ENCODE results near the gene THOC2. TPM values are rescaled to one million over a fixed set of nuclear protein-coding genes. Genes with fewer than 3 reads are reported as not detected.

The THOC2 gene
- total and polyA plus RNA-seq, 10 of the 15 experiments (the other 5 are each of a cell fraction or from before 2014, with no cell fraction given): 64.8 to 136 (median 75.1) TPM

DNA sequence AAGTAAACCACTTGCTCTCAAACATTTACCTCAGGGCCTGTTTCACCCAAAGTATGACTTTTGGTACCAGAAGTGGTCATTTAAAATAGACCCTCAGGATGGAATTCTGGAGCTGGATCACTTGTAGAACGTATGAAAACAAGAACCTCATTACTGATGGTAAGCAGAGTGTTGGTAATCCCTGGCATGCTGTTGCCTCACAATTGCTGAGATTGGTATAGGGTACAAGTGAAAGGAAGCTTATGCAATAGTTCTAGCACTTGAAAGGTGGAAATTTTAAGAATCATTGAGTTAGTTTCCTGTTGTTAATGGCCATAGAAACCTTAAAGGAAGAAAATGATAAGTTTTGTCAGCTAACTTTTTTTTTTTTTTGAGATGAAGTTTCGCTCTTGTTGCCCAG is 22.3 kb upstream of the THOC2 start (continued):
- no peak for TF ChIP-seq JUND (IDR thresholded peaks at IDR 0.05; ENCODE audit: low read depth, low read length)

DNA sequence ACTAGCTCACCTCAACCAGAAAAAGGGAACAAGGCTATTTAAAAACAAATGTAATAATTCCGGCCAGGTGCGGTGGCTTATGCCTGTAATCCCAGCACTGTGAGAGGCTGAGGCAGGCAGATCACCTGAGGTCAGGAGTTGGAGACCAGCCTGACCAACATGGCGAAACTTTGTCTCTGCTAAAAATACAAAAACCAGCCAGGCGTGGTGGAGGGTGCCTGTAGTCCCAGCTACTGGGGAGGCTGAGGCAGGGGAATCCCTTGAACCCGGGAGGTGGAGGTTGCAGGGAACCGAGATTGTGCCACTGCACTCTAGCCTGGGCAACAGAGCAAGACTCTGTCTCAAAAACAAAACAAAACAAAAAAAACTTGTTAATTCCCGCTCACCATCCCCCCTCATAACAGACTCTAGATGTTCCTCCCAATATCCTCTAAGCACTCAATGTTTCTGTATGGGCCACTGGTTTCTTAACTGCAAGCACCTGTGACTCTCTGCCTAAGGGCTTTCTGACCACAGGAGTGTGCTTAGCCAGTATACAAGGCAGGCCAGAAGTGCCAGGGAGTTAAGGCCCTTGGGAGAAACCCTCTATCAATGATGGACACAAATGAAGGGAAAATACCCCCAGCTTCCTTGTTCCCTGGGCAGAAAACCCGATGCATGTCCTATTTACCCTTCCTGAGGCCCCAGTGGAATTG is 21.0 kb upstream of the THOC2 start:
- no TSS peak for BruUV-seq (replicated peaks)
- no peaks in the 10 kb centered on the region for H3K27me3 ChIP-seq (replicated peaks in 1 of 2; ENCODE audit: control insufficient read depth in 2 of 2, insufficient read depth in 2 of 2, low read length in 1 of 2)
- H3K36me3 ChIP-seq (ENCODE audit: control insufficient read depth in 2 of 2, insufficient read depth in 2 of 2, low read length in 1 of 2): no peaks in the 10 kb centered on the region
- FAIRE-seq: no peak
- no peaks in the 10 kb centered on the region; the same call in 2 of the 3 replicates for H3K9me3 ChIP-seq (replicated peaks; ENCODE audit: control insufficient read depth, insufficient read depth, low read length)
- H3K9ac ChIP-seq (ENCODE audit: control insufficient read depth, insufficient read depth, low read length): no peak overlapping the region
- intact Hi-C loops (cut with micrococcal nuclease; ENCODE audit: unreplicated experiment) (no loop called here), in situ Hi-C loops (cut with MboI) (no loop called here)
- peak overlapping the region; percentile 3; the same call in 1 of the 2 replicates for H2AFZ ChIP-seq (ENCODE audit: control insufficient read depth, low read depth, low read length)
- ChIA-PET SMC1A (ENCODE audit: uncharacterized antibody, unreplicated experiment) (interaction anchor here (1.1 to 1.3 kb wide), 2 partner anchors 14 to 15 kb away, joined by 3 to 4 read pairs; no protein-coding TSS in a partner anchor), RAD21 (ENCODE audit: unreplicated experiment) (no interaction called here), CTCF (interaction anchor here (0.7 kb wide), 1 partner anchor 94 kb away, joined by 3 read pairs; no protein-coding TSS in a partner anchor), POLR2A (no interaction called here)
- TF ChIP-seq KDM1A (IDR thresholded peaks at IDR 0.05; ENCODE audit: borderline replicate concordance) (no peak), RUNX3 (IDR thresholded peaks at IDR 0.05; ENCODE audit: low read length) (peak; percentile 8; the same call in 1 of the 2 replicates), BRCA1 (IDR thresholded peaks at IDR 0.05; ENCODE audit: low read depth, low read length) (no peak), LARP7 (IDR thresholded peaks at IDR 0.05) (no peak), SMARCA5 (IDR thresholded peaks at IDR 0.05) (no peak)
- TF ChIP-seq, protein P1, sequence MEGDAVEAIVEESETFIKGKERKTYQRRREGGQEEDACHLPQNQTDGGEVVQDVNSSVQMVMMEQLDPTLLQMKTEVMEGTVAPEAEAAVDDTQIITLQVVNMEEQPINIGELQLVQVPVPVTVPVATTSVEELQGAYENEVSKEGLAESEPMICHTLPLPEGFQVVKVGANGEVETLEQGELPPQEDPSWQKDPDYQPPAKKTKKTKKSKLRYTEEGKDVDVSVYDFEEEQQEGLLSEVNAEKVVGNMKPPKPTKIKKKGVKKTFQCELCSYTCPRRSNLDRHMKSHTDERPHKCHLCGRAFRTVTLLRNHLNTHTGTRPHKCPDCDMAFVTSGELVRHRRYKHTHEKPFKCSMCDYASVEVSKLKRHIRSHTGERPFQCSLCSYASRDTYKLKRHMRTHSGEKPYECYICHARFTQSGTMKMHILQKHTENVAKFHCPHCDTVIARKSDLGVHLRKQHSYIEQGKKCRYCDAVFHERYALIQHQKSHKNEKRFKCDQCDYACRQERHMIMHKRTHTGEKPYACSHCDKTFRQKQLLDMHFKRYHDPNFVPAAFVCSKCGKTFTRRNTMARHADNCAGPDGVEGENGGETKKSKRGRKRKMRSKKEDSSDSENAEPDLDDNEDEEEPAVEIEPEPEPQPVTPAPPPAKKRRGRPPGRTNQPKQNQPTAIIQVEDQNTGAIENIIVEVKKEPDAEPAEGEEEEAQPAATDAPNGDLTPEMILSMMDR (IDR thresholded peaks at IDR 0.05 in 2 of 3, conservative IDR thresholded peaks at IDR 0.05 in 1 of 3; ENCODE audit: control insufficient read depth in 2 of 3, extremely low read depth in 1 of 3, insufficient read depth in 1 of 3, low read depth in 3 of 3, low read length in 3 of 3): no peak
- peak; percentile 28 for ATAC-seq
- no peaks in the 10 kb centered on the region for H4K20me1 ChIP-seq (ENCODE audit: control insufficient read depth, insufficient read depth)
- no peak overlapping the region for H3K4me3 ChIP-seq
- no peak for DNase-seq (ENCODE audit: low read depth, low spot score)
- H3K27ac ChIP-seq (ENCODE audit: control insufficient read depth, insufficient read depth): no peak overlapping the region
- H3K4me1 ChIP-seq (ENCODE audit: control insufficient read depth, insufficient read depth, low read length): peaks cover 8% of the 10 kb centered on the region
- H3K79me2 ChIP-seq (ENCODE audit: control insufficient read depth, insufficient read depth, low read length): no peaks in the 10 kb centered on the region
- 34% methylated on average over 8 of the region's 8 CpGs for WGBS (ENCODE audit: insufficient coverage, insufficient replicate concordance, low lambda C conversion rate, missing lambda C conversion rate)
- H3K4me2 ChIP-seq (ENCODE audit: control insufficient read depth, insufficient read depth): peak overlapping the region; percentile 13; the same call in 1 of the 2 replicates

All from GM12878 (cell line).